LHCN-M2 (cell line): ENCODE results near the gene CFAP43. TPM values are rescaled to one million over a fixed set of nuclear protein-coding genes. Genes with fewer than 3 reads are reported as not detected.
"Not testable (repeated sequence)": the region's sequence is repeated elsewhere in the genome, so short reads cannot be mapped to it uniquely, and the experiment has no call there.

Experiments
- DNase-seq: peaks from one replicate; pipeline ENCODE4 v3.0.0-alpha.2; 2012; ENCODE audit warnings: low read depth
- total RNA-seq: library from RNA; depleted of rRNA; stranded (reverse); fragments of >200 nt; gene quantifications from 2 replicates; pipeline ENCODE4 v1.2.3, GENCODE V29; 2014

CFAP43 gene
- total RNA-seq, 1 experiment from 2014 or later = 0.06 TPM

- no peak for DNase-seq
Observed at GRCh38 chr10:104258209-104258608, 26.0 kb upstream of the CFAP43 start.

GRCh38 chr10:104257235-104257634 lies 25.1 kb upstream of the CFAP43 start:
- no peak for DNase-seq

GRCh38 chr10:104256335-104256961 lies 24.3 kb upstream of the CFAP43 start:
- DNase-seq = peak; percentile 28

- peak; percentile 77 for DNase-seq
Observed at GRCh38 chr10:104255311-104255981, 23.3 kb upstream of the CFAP43 start.

GRCh38 chr10:104254493-104255310 lies 22.5 kb upstream of the CFAP43 start, which contains the start of gene GSTO1:
Gene GSTO1 (plus strand): TSS chr10:104254892. CDS start chr10:104254929, 37 bp downstream.
- DNase-seq = peak; percentile 77

- DNase-seq = no peak
Observed at GRCh38 chr10:104253606-104254410, 21.6 kb upstream of the CFAP43 start.

GRCh38 chr10:104253106-104253505 lies 20.9 kb upstream of the CFAP43 start:
- DNase-seq = no peak

GRCh38 chr10:104252368-104252767 lies 20.2 kb upstream of the CFAP43 start:
- DNase-seq = no peak

GRCh38 chr10:104251443-104251842 lies 19.3 kb upstream of the CFAP43 start:
- DNase-seq = no peak

- DNase-seq = no peak
Observed at GRCh38 chr10:104250371-104250770, 18.2 kb upstream of the CFAP43 start.

GRCh38 chr10:104248931-104249330 lies 16.8 kb upstream of the CFAP43 start:
- not testable (repeated sequence) for DNase-seq

- DNase-seq = no peak
Observed at GRCh38 chr10:104247513-104248146, 15.5 kb upstream of the CFAP43 start.

GRCh38 chr10:104246976-104247375 lies 14.8 kb upstream of the CFAP43 start:
- peak; percentile 41 for DNase-seq

GRCh38 chr10:104245066-104245632 lies 13.0 kb upstream of the CFAP43 start:
- DNase-seq = no peak

- no peak for DNase-seq
Observed at GRCh38 chr10:104243512-104243911, 11.3 kb upstream of the CFAP43 start.

- not testable (repeated sequence) for DNase-seq
Observed at GRCh38 chr10:104243009-104243408, 10.8 kb upstream of the CFAP43 start.

GRCh38 chr10:104242545-104242944 lies 10.4 kb upstream of the CFAP43 start:
- DNase-seq = no peak

- no peak for DNase-seq
Observed at GRCh38 chr10:104240078-104240477, 7.9 kb upstream of the CFAP43 start.

- no peak for DNase-seq
Observed at GRCh38 chr10:104235801-104236200, 3.6 kb upstream of the CFAP43 start.

- DNase-seq = no peak
Observed at GRCh38 chr10:104234934-104235333, 2.8 kb upstream of the CFAP43 start.

- DNase-seq = no peak
Observed at GRCh38 chr10:104233817-104234216, 1.7 kb upstream of the CFAP43 start.
